HuH-7 (cell line): ENCODE measurements around the gene WFDC11.
"Not testable (repeated sequence)": the region's sequence is repeated elsewhere in the genome, so short reads cannot be mapped to it uniquely, and the experiment has no call there.

Source experiments
- DNase-seq: peaks from one replicate; pipeline ENCODE4 v3.0.0; 2011; ENCODE audit warnings: low spot score

WFDC11 gene

DNA sequence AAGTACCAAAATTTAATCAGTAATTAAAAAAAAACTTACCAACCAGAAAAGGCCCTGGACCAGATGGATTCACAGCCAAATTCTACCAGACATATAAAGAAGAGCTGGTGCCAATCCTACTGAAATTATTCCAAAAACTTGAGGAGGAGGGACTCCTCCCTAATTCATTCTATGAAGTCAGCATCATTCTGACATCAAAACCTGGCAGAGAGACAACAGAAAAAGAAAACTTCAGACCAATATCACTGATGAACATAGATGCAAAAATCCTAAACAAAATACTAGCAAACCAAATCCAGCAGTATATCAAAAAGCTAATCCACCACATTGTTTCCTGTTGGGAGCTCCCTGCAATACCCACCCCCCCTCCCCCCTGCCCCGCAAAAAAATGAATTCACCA, at the start of gene WFDC11:
Gene WFDC11 (minus strand): TSS at position 101 of the 400 bp plus-strand sequence. CDS start 19,639 bp downstream, outside the sequence.
- no peak for DNase-seq

DNA sequence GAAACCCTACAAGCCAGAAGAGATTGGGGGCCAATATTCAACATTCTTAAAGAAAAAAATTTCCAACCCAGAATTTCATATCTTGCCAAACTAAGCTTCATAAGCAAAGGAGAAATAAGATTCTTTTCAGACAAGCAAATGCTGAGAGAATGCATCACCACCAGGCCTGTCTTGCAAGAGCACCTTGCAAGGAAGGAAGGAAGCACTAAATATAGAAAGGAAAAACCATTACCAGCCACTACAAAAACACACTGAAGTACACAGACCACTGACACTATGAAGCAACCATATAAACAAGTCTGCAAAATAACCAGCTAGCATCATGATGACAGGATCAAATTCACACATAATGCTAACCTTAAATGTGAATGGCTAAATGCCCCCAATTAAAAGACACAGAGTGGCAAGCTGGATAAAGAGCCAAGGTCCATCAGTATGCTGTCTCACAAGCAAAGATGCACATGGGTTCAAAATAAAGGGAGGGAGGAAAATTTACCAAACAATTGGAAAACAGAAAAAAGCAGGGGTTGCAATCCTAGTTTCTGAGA, 46.2 kb upstream of the WFDC11 start:
- DNase-seq = not testable (repeated sequence)

DNA sequence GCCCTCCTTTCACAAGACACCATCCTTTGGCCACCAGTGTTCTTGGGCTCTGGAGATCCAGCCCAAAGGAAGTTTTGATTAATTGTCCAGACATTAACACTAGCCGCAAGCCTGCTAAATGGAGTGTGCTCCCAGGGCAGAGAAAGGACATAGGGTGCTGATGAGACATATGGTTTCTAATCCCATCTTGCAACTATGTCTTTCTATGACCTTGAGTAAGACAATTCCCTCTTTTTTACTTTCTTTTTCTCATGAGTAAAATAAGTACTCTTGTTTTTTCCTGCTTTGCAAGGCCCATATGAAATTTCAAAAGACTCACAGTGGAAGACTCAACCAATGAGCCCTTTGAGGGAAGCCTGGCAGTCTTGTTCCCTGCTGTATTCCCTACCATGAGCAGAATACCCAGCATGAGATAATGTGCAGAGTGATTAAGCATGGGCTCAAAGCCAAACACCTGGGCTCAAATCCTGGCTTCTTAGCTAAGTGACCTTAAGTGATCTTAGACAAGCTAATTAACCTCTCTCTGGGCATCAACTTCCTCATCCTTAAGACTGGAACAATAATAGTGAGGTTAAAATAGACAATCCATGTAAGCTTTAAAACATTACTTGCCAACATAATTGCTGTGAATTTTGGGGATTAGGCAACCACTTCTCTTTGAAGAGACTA, 35.1 kb upstream of the WFDC11 start, which contains the start of gene WFDC10B:
Gene WFDC10B (minus strand): TSS at position 51 of the 669 bp plus-strand sequence. CDS start 19,027 bp downstream, outside the sequence.
- DNase-seq = no peak

DNA sequence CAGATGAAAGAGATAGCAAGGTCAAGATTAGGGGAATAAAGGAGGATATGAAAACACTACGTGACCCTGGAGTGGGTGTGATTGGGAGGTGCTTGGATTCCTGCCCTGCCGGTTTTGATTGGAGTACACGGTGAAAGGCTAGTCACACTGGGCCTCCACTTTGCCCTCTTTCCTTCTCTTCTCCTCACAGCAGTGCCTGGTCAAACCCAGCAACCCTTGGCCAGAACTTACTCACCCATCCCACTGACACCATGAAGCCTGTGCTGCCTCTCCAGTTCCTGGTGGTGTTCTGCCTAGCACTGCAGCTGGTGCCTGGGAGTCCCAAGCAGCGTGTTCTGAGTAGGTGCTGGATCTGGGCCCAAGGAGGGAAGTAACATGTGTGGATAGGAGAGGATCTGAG, 31.8 kb upstream of the WFDC11 start, which contains the start of gene WFDC13:
Gene WFDC13 (plus strand): TSS at position 166 of the 400 bp plus-strand sequence. CDS start 86 bp downstream, at position 252.
- DNase-seq = no peak

DNA sequence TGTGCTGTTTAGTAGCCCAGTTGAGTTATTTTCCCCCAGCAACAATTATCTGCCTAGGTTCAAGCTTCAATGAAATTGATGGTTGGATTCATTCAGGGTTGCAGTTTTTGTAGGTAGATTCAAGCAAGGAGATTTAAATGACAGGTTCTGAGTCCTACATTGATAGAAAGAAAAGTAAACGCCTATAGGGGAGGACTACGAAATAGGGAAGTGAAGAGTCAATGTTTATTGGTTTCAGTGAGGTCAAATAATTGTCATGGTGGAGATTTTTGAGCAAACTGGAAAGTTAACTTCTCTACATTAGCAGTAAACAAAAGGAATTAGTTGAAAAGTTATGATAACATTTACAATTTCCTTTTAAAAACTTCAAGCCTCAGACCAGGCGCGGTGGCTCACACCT, 31.1 kb upstream of the WFDC11 start:
- DNase-seq = no peak

DNA sequence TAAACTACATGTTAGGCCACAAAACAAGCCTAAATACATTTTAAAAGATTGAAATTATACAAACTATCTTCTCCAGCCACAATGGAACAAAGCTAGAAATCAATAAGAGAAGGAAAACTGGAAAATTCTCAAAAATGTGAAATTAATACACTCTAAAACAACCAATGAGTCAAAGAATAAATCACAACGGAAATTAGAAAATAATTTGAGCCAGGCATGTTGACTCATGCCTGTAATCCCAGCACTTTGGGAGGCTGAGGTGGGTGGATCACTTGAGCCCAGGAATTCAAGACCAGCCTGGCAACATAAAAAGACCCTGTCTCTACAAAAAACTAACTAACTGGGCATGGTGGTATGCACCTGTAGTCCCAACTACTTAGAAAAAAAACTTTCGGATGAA, 25.5 kb upstream of the WFDC11 start:
- DNase-seq = no peak

DNA sequence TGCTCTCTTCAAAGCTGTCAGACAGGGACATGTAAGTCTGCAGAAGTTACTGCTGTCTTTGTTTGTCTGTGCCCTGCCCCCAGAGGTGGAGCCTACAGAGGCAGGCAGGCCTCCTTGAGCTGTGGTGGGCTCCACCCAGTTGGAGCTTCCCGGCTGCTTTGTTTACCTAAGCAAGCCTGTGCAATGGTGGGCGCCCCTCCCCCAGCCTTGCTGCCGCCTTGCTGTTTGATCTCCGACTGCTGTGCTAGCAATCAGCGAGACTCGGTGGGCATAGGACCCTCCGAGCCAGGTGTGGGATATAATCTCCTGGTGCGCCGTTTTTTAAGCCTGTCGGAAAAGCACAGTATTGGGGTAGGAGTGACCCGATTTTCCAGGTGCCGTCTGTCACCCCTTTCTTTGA, 23.3 kb upstream of the WFDC11 start:
- DNase-seq = not testable (repeated sequence)

DNA sequence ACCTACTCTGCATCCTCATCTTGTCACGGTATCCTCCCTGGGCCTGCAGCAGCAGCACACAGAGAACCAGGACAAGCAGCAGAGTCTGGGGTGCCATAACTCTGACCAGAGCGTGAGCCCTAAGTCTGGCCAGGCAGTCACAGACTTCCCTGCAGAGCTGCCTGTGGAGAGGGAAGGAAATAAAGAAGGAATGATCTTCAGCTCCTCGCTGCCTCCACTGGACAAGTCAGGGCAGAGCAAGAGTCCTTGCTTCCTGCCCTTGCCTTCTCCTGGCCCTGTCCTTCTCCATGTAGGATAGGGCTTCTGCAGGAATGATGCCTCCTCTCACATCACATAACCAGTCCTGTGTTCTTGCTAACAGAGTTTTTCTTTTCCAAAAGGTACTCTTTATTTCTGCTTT, 15.9 kb upstream of the WFDC11 start:
- peak; percentile 11 for DNase-seq

DNA sequence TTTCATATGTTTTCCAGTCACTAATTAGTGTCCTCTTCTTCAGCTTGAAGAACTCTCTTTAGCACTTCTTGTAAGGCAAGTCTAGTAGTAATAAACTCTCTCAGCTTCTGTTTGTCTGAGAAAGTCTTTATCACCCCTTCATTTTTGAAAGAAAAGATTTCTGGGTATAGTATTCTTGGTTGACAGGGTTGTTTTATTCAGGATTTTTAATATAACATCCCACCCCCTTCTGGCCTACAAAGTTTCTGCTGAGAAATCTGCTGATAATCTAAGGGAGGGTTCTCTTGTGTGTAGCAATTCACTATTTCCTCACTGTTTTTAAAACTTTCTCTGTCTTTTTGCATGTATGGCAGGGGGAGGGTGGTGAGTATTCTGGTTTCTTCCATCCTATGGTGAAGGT, 9.6 kb upstream of the WFDC11 start:
- no peak for DNase-seq

DNA sequence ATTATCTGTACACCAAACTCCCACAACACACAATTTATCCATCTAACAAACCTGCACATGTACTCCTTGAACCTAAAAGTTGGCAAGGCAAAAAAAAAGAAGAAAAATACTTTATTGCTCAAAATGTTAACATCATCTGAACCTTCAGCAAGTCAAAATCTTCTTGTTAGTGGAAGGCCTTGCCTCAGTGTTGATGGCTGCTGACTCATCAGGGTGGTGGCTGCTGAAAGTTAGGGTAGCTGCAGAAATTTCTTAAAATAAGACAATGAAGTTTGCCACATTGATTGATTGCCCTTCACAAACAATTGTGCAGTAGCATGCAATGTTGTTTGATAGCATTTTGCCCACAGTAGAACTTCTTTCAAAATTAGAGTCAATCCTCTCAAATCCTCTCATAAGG, 2.7 kb upstream of the WFDC11 start:
- DNase-seq = no peak

DNA sequence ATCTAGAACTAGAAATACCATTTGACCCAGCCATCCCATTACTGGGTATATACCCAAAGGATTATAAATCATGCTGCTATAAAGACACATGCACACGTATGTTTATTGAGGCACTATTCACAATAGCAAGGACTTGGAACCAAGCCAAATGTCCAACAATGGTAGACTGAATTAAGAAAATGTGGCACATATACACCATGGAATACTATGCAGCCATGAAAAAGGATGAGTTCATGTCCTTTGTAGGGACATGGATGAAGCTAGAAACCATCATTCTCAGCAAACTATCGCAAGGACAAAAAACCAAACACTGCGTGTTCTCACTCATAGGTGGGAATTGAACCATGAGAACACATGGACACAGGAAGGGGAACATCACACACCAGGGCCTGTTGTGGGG, 13.0 kb downstream of the WFDC11 start:
- DNase-seq = not testable (repeated sequence)

DNA sequence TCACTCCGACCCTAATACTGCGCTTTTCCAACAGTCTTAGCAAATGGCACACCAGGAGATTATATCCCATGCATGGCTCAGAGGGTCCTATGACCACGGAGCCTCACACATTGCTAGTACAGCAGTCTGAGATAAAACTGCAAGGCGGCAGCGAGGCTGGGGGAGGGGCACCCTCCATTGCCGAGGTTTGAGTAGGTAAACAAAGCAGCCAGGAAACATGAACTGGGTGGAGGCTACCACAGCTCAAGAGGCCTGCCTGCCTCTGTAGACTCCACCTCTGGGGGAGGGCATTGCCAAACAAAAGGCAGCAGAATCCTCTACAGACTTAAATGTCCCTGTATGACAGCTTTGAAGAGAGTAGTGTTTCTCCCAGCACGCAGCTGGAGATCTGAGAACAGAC, 18.3 kb downstream of the WFDC11 start:
- DNase-seq = not testable (repeated sequence)

DNA sequence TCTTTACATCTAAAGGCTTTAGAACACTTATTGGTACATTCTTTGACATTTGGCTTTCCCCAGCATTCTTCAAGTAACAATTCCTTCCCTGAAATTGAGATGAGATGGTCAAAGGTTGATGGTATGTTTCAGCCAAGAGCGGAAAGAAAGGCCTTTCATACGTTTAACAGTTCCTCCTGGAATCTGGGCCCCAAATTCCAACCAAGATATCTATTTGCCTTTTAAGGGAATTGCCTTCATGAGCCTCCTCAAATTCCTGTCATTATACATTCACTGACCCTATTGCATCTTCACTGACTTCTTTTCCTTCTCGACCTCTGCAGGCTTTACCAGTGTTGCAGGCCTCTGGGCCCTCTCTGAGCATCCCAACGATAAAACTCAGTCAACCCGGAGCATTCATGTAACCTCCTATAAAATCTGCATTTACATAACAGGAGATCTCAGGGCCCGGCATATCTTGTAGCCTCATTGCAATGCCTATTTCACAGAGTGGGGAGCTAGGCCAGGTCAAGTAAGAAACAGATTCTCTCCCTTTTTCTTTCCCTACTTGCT, 20.7 kb downstream of the WFDC11 start:
- no peak for DNase-seq

DNA sequence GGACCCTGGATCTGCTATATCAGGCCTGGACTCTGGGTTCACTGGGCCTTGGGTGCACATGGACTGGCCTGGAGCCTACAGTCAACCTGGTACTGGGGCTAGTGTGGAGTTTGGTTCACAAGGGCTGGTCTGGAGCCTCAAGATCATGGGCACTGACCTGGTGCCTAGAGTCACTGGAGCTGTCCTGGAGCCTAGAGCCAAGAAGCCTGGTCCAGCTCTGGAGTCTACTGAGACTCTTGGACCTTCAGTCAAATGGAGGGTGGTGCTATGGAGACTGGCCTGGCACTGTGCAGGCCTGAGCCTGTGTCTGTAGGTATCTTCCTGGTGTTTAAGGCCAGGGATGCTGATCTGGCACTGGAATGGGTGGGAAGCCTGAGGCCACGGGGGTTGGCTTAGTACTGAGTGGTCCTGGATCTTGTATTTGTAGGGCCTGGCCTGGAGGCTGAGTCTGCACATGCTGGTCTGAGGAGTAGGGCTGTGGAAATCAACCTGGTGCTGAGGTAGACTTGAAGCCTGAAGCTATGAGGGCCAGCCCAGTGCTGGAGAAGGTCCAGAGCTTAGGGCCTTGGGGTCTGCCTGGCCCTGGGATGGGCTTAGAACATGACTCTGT, 22.5 kb downstream of the WFDC11 start:
- no peak for DNase-seq

DNA sequence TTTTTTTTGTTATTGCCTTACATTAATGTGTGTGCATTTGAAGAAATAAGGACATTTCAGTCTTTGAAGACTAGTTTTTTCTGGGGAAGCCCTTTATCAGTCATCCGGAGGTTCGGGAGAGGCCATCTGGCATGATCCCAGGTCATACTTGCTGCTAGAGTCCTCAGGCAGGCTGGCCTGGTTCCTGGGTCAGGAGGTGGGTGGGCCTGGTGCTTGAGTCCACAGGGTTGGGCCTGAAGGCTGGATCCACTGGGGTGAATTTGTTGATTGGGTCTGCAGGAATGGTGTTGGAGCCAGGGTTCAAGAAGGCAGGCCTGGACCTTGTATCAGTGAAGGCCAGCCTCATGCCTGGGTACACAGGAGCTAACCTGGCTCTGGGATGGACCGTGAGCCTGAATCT, 23.2 kb downstream of the WFDC11 start:
- no peak for DNase-seq

DNA sequence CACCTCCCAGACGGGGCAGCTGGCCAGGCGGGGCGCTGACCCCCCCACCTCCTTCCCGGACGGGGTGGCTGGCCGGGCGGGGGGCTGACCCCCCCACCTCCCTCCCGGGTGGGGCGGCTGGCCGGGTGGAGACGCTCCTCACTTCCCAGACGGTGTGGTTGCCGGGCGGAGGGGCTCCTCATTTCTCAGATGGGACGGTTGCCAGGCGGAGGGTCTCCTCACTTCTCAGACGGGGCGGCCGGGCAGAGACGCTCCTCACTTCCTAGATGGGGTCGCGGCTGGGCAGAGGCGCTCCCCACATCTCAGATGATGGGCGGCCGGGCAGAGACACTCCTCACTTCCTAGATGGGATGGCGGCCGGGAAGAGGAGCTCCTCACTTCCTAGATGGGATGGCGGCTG, 24.2 kb downstream of the WFDC11 start:
- not testable (repeated sequence) for DNase-seq

DNA sequence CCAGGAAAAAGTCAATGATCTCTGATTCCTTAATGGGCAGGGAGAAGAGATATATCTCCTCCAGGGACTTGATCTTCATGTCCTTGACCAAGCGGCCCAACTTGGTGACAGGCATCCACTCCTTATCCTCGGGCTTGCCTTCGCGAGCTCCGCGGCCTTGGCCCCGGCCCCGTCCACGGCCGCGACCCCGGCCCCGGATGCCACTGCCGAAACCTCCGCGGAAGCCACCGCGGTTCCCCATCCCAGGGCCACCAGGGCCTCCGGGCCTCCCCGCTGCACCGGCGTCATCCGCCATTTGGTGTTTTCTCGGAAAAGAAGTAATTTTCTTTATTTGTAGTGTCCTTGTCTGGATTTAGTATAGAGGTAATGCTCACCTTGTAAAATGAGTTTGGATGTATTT, 29.0 kb downstream of the WFDC11 start:
- DNase-seq = not testable (repeated sequence)

DNA sequence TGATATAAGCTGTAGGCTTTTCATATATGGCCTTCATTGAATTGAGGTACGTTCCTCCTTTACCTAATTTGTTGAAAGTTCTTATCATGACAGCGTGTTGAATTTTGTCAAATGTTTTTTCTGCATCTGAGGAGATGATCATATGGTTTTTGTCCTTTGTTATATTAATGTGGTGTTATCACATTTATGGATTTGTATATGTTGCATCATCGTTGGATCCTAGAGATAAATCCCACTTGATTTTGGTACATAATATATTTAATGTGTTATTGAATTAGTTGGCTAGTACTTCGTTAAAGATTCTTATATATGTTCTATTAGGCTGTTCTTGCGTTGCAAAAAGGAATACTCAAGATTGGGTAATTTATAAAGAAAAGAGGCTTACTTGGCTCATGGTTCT, 30.4 kb downstream of the WFDC11 start:
- DNase-seq = no peak

DNA sequence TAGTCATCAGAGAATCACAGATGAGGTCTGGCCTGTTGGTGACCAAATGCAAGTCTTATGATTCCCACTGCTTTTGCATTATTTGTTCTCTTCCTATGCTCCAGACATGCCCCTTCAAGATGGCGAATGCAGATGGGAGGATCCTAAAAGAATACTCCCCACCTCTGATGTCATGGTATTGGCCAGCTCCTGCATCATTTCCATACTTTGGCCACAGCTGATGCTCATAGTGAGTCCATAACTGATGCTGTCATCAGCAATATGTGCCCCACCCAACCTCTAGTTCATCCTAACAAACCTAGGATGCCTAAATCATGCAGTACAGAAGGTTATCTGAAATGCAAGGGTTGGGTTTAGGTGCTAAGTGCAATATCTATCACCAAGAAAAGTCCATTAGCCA, 33.5 kb downstream of the WFDC11 start:
- DNase-seq = no peak

DNA sequence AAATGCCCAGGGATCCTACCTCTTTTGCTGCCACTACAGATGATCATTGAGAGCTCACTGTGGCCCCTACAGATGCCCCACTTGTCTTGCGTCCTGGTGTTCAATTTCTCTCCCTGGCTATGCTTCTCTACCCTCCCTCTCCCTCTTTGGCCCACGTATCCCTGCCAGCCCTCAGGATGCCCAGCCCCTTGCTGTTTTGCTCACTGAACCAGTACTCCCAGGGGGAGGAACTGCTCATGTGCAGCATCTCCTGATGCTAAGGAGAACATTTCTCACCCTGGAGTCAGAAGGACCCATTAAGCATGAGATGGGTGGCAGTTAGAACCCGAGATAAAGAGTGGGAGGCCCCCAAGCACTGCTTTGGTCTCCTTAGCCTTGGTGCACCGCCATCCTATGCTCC, 38.9 kb downstream of the WFDC11 start, which contains the start of gene WFDC9:
Gene WFDC9 (minus strand): TSS at position 101 of the 400 bp plus-strand sequence. CDS start 21,103 bp downstream, outside the sequence.
- no peak for DNase-seq

DNA sequence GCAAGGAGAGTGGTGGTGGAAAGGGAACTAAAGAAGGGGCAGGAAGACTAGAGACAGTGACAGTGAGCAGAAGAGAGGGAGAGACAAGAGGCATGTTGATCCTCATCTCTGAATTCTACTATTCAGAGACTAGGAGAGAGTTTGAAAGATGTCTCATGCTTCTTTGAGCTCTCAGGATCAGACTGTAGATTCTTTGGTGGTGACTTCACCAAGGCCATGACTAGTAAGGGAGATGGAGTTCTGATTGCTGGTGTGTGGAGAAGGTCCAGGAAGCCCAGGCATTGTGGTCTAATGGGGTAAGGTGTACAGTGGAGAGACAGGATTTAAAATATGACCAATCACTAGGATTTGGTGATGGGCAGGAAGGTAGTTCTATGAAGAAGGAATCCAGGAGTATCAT, 39.7 kb downstream of the WFDC11 start:
- no peak for DNase-seq

DNA sequence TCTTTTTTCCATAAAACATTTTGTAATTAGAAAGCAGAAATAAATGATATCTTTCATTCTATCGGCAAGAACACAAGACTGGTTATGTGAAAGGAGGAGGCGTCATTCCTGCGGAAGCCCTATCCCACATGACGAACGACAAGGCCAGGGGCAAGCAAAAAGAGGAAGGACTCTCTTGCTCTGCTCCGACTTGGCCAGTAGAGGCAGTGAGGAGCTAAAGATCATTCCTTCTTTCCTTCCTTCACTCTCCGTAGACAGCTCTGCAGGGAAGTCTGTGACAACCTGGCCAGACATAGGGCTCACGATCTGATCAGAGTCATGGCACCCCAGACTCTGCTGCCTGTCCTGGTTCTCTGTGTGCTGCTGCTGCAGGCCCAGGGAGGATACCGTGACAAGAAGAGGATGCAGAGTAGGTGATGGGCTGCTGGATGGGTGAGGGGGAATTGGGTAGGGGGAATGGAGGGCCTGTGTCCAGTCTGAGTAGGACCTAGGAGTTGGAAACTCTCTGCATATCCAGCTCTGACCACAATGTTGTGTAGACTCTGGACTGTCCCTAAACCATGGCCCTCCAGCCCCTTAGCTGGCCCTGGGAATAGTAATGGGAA, 40.4 kb downstream of the WFDC11 start, which contains the start of gene WFDC10A:
Gene WFDC10A (plus strand): TSS at position 244 of the 605 bp plus-strand sequence. CDS start 75 bp downstream, at position 319.
- DNase-seq = peak; percentile 68
